NCI-H146 (cell line): ENCODE results near the gene ADRA2B.
"Not testable (repeated sequence)": the region's sequence is repeated elsewhere in the genome, so short reads cannot be mapped to it uniquely, and the experiment has no call there.

Experiments
- DNase-seq: peaks from one replicate; lab custom pipeline; 2025; lab: John Stamatoyannopoulos, UW

The ADRA2B gene

GRCh38 chr2:96088340-96089335, 27.7 kb downstream of the ADRA2B start:
- DNase-seq, result no peak

GRCh38 chr2:96087130-96087529, 29.2 kb downstream of the ADRA2B start:
- DNase-seq, result no peak

- DNase-seq, result no peak
These were observed 30.6 kb downstream of the ADRA2B start for GRCh38 chr2:96085541-96086355.

GRCh38 chr2:96084858-96085518, 31.4 kb downstream of the ADRA2B start:
- not testable (repeated sequence) for DNase-seq

- no peak for DNase-seq
These were observed 32.1 kb downstream of the ADRA2B start for GRCh38 chr2:96083989-96084857.

- DNase-seq, result no peak
These were observed 33.1 kb downstream of the ADRA2B start for GRCh38 chr2:96083064-96083939.

- no peak for DNase-seq
These were observed 33.9 kb downstream of the ADRA2B start for GRCh38 chr2:96082211-96083063.

- no peak for DNase-seq
These were observed 35.3 kb downstream of the ADRA2B start for GRCh38 chr2:96081042-96081441.

- no peak for DNase-seq
These were observed 41.1 kb downstream of the ADRA2B start for GRCh38 chr2:96075199-96075771.

GRCh38 chr2:96074156-96074555, 42.2 kb downstream of the ADRA2B start:
- DNase-seq, result no peak

GRCh38 chr2:96073170-96073775, 43.1 kb downstream of the ADRA2B start:
- no peak for DNase-seq

- DNase-seq, result no peak
These were observed 43.6 kb downstream of the ADRA2B start for GRCh38 chr2:96072746-96073145.

- DNase-seq, result peak; percentile 21
These were observed 44.3 kb downstream of the ADRA2B start for GRCh38 chr2:96071977-96072491.

- DNase-seq, result not testable (repeated sequence)
These were observed 45.0 kb downstream of the ADRA2B start for GRCh38 chr2:96071087-96071976.

GRCh38 chr2:96070351-96070750, 46.0 kb downstream of the ADRA2B start:
- DNase-seq, result not testable (repeated sequence)

- DNase-seq, result not testable (repeated sequence)
These were observed 46.5 kb downstream of the ADRA2B start for GRCh38 chr2:96069878-96070277.
